Progenitor cell of endocrine pancreas (in vitro differentiated cells): ENCODE data around the gene TET1. TPM values are rescaled to one million over a fixed set of nuclear protein-coding genes. Genes with fewer than 3 reads are reported as not detected.
"Not testable (repeated sequence)": the region's sequence is repeated elsewhere in the genome, so short reads cannot be mapped to it uniquely, and the experiment has no call there.

Source experiments
- DNase-seq: peaks from one replicate; pipeline ENCODE4 v3.0.0; 2021; ENCODE audit warnings: low spot score; ENCODE audit not compliant: unreplicated experiment
- H3K27ac Mint-ChIP-seq: 2 replicates; pipeline ENCODE4 v1.8.0; 2021; ENCODE audit warnings: mild to moderate bottlenecking, moderate library complexity, mixed read lengths
- H3K27me3 Mint-ChIP-seq: 2 replicates; pipeline ENCODE4 v1.8.0; 2021; ENCODE audit warnings: mixed read lengths
- H3K36me3 Mint-ChIP-seq: 2 replicates; pipeline ENCODE4 v1.8.0; 2022; ENCODE audit warnings: mixed read lengths; ENCODE audit not compliant: insufficient read depth
- H3K4me1 Mint-ChIP-seq: 2 replicates; pipeline ENCODE4 v1.8.0; 2021; ENCODE audit warnings: low read depth, mixed read lengths
- H3K4me3 Mint-ChIP-seq: 2 replicates; pipeline ENCODE4 v1.8.0; 2021; ENCODE audit warnings: low read depth, mild to moderate bottlenecking, moderate library complexity, mixed read lengths
- H3K9me3 Mint-ChIP-seq: 2 replicates; pipeline ENCODE4 v1.8.0; 2021; ENCODE audit warnings: low read depth, mixed read lengths
- total RNA-seq: library from RNA; stranded (reverse); gene quantifications from 2 replicates; pipeline ENCODE4 v1.2.1, GENCODE V29; 2021
- TF ChIP-seq, protein P1 (sequence below): fragments of 200-600 bp; sonication (generic); IDR thresholded peaks from one replicate; pipeline ENCODE4 v1.5.0; 2021; ENCODE audit warnings: antibody characterized with exemption, mild to moderate bottlenecking; ENCODE audit not compliant: unreplicated experiment

The TET1 gene
- total RNA-seq, 1 donor from 2014 or later = 37.3 TPM

DNA sequence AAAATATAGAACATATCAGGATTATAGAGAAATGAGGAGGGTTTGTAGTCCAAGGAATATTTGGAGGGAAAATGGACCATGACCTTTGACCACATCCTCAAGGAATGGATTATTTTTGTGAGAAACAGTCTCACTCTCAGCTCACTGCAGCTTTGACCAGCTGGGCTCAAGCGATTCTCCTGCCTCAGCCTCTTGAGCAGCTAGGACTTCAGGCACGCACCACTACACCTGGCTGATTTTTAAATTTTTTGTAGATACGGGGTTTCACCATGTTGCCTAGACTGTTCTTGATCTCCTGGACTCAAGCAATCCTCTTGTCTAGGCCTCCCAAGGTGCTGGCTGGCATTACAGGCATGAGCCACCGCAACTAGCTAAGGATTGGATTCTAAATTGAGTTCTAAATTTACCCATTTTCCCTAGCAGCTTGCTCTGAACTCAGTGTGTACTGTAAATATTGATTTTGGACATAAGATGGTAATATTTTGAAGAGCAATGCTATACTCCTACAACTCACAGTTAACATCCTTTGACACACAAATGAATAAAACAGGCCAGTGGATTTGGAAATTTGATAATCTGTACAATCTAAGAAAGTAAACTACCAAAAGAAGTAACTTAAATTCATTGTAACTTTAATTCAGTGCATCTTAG, 73.8 kb downstream of the TET1 start:
- Mint-ChIP-seq H3K4me1 (peaks cover 2% of the 10 kb centered on the region), H3K4me3 (no peak overlapping the region), H3K9me3 (peaks cover 7% of the 10 kb centered on the region), H3K36me3 (peaks cover 22% of the 10 kb centered on the region), H3K27me3 (no peaks in the 10 kb centered on the region), H3K27ac (peak overlapping the region; percentile 41)
- DNase-seq = no peak
- TF ChIP-seq, protein P1, sequence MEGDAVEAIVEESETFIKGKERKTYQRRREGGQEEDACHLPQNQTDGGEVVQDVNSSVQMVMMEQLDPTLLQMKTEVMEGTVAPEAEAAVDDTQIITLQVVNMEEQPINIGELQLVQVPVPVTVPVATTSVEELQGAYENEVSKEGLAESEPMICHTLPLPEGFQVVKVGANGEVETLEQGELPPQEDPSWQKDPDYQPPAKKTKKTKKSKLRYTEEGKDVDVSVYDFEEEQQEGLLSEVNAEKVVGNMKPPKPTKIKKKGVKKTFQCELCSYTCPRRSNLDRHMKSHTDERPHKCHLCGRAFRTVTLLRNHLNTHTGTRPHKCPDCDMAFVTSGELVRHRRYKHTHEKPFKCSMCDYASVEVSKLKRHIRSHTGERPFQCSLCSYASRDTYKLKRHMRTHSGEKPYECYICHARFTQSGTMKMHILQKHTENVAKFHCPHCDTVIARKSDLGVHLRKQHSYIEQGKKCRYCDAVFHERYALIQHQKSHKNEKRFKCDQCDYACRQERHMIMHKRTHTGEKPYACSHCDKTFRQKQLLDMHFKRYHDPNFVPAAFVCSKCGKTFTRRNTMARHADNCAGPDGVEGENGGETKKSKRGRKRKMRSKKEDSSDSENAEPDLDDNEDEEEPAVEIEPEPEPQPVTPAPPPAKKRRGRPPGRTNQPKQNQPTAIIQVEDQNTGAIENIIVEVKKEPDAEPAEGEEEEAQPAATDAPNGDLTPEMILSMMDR = no peak

DNA sequence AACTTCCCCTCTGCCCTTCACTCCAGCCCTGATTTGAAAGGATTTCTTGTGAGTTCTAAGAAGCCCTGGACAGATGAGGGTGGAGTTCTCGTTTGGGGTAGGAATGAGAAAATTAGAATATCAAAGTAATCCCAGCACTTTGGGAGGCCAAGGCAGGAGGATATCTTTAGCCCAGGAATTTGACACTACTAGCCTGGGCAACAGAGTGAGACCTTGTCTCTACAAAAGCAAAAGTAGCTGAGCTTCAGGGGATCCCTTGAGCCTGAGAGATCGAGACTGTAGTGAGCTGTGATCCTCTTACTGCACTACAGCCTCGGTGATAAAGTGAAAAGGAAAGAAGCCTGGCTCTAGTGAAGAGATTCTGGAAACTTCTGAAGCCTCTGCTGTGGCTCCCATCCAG, 76.2 kb downstream of the TET1 start:
- no peak for DNase-seq
- no peak overlapping the region for H3K4me3 Mint-ChIP-seq
- H3K36me3 Mint-ChIP-seq = peaks cover 17% of the 10 kb centered on the region
- H3K27ac Mint-ChIP-seq = no peak overlapping the region
- no peaks in the 10 kb centered on the region for H3K4me1 Mint-ChIP-seq
- TF ChIP-seq, protein P1 = no peak
- H3K9me3 Mint-ChIP-seq = no peaks in the 10 kb centered on the region
- no peaks in the 10 kb centered on the region for H3K27me3 Mint-ChIP-seq

DNA sequence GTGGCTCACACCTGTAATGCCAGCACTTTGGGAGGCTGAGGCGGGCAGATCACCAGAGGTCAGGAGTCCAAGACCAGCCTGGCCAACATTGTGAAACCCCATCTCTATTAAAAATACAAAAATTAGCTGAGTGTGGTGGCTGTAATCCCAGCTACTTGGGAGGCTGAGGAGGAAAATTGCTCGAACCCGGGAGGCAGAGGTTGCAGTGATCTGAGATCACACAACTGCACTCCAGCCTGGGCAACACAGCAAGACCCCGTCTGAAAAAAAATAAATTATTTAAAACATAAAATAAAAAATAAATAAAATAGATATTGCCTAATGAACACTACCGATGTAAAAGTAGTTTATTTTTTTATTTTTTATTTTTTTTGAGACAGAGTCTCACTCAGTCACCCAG, 83.4 kb downstream of the TET1 start:
- not testable (repeated sequence) for H3K27me3 Mint-ChIP-seq, H3K27ac Mint-ChIP-seq, DNase-seq, H3K4me3 Mint-ChIP-seq, H3K9me3 Mint-ChIP-seq, H3K4me1 Mint-ChIP-seq
- H3K36me3 Mint-ChIP-seq = peaks cover 37% of the 10 kb centered on the region

DNA sequence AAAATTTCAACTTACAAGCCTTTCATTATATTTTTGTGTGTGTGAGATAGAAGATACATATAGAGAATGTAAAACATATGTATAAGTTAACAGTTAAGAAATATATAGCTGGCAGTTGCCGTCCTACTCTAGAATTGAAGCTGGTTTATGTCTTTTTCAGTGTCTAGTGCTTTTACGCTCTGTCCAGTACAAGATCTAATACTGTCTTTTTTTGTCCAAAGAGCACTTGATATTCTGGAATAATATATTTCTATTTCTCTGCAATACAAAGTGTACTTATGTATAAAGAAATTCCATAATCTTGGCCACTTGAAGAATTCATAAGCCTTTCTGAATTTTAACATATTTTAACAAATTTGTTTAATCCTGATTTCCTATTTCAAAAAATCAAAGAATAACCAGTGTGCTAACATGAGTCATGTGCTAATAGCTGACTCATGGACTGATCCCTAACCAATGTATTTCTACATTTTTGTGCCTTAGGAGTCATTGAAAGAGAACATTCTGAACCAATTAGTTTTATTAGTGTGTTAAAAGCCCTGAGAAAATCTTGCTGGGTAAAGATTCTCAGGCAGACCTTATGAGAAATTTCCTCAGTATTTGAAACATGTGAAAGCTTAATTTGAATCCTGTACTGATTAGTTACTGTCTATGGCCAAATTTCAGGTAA, 87.7 kb downstream of the TET1 start:
- Mint-ChIP-seq H3K27ac (no peak overlapping the region), H3K4me1 (peaks cover 4% of the 10 kb centered on the region), H3K36me3 (peaks cover 38% of the 10 kb centered on the region), H3K27me3 (no peaks in the 10 kb centered on the region), H3K4me3 (no peak overlapping the region), H3K9me3 (no peaks in the 10 kb centered on the region)
- DNase-seq = no peak
- TF ChIP-seq, protein P1 = no peak

DNA sequence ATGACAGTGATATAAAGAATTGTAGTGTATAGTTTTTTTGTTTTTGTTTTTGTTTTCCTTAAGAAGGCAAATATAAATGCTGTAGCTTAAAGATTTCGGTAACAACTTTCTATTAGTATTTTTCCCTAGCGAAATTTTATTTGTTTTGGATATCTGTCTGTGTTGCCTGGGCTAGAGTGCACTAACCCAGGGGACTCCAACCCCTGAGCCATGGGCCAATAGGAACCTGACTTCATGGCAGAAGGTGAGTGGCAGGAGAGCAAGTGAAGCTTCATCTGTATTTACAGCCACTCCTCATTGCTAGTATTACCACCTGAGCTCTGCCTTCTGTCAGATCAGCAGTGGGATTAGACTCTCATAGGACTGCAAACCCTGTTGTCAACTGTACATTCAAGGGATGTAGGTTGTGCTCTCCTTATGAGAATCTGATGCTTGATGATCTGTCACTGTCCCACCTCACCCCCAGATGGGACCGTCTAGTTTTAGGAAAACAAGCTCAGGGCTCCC, 95.5 kb downstream of the TET1 start:
- Mint-ChIP-seq H3K36me3 (peaks cover 29% of the 10 kb centered on the region), H3K4me3 (no peak overlapping the region), H3K4me1 (no peaks in the 10 kb centered on the region), H3K27me3 (no peaks in the 10 kb centered on the region), H3K9me3 (no peaks in the 10 kb centered on the region), H3K27ac (no peak overlapping the region)
- TF ChIP-seq, protein P1 = no peak
- no peak for DNase-seq
